GM23338 (cell line): ENCODE results near the gene CYSRT1.

Source experiments
- CREB1 ChIP-seq: fragments of 250-450 bp; sonication (Bioruptor Pico); IDR thresholded peaks from 2 replicates; pipeline ENCODE4 v1.5.0; 2020; ENCODE audit warnings: low read depth, mild to moderate bottlenecking, moderate library complexity
- CTCF ChIP-seq, 2 experiments: fragments of 200-600 bp in 1 of 2; sonication (generic) in 1 of 2; conservative IDR thresholded peaks; 2 replicates each; pipeline versions ENCODE4 v1.5.1 to v1.6.1; 2016 to 2017; ENCODE audit warnings: antibody characterized with exemption in 2 of 2, low read depth in 2 of 2, mild to moderate bottlenecking in 2 of 2, moderate library complexity in 1 of 2
- ETS1 ChIP-seq: IDR thresholded peaks from 2 replicates; pipeline ENCODE4 v1.6.1; 2016; ENCODE audit warnings: antibody characterized with exemption
- EZH2 ChIP-seq: fragments of 200-600 bp; sonication (generic); IDR thresholded peaks from one replicate; pipeline ENCODE4 v1.8.0; 2017; ENCODE audit warnings: antibody characterized with exemption, mild to moderate bottlenecking, low read depth; ENCODE audit not compliant: unreplicated experiment
- EZH2phosphoT487 ChIP-seq: fragments of 200-600 bp; sonication (generic); IDR thresholded peaks from one replicate; pipeline ENCODE4 v1.8.1; 2018; ENCODE audit warnings: antibody characterized with exemption; ENCODE audit not compliant: unreplicated experiment
- JUNB ChIP-seq: IDR thresholded peaks from one replicate; pipeline ENCODE4 v1.6.1; 2016; ENCODE audit warnings: antibody characterized with exemption; ENCODE audit not compliant: unreplicated experiment
- NANOG ChIP-seq: IDR thresholded peaks from 2 replicates; pipeline ENCODE4 v1.6.1; 2016; ENCODE audit warnings: antibody characterized with exemption, borderline replicate concordance
- POLR2AphosphoS5 ChIP-seq: IDR thresholded peaks from 2 replicates; pipeline ENCODE4 v1.6.1; 2016; ENCODE audit warnings: antibody characterized with exemption, low read depth
- REST ChIP-seq: IDR thresholded peaks from one replicate; pipeline ENCODE4 v1.6.1; 2018; ENCODE audit warnings: antibody characterized with exemption; ENCODE audit not compliant: unreplicated experiment
- STAT1 ChIP-seq: IDR thresholded peaks from one replicate; pipeline ENCODE4 v1.6.1; 2016; ENCODE audit warnings: antibody characterized with exemption; ENCODE audit not compliant: unreplicated experiment
- ZNF331 ChIP-seq: fragments of 250-450 bp; sonication (Bioruptor Pico); IDR thresholded peaks from 2 replicates; pipeline ENCODE4 v1.5.0; 2020; ENCODE audit warnings: low read depth, mild to moderate bottlenecking, moderate library complexity

- no peak for TF ChIP-seq JUNB
- no peak for TF ChIP-seq EZH2phosphoT487
- no peak for TF ChIP-seq CTCF (conservative IDR thresholded peaks at IDR 0.05; ENCODE audit: low read depth in 2 of 2)
- TF ChIP-seq POLR2AphosphoS5 = no peak
- TF ChIP-seq EZH2 = no peak
- no peak for TF ChIP-seq NANOG
- TF ChIP-seq REST = no peak
- TF ChIP-seq CREB1 (CRISPR knock-in tag) = no peak
- no peak for TF ChIP-seq STAT1
- no peak for TF ChIP-seq ETS1
- TF ChIP-seq ZNF331 (CRISPR knock-in tag) = no peak
Observed at GRCh38 chr9:137251490-137252268, 26.7 kb downstream of the CYSRT1 start.
